BJ (cell line): ENCODE data around the gene SPATA16. TPM values are rescaled to one million over a fixed set of nuclear protein-coding genes. Genes with fewer than 3 reads are reported as not detected.

Experiments used
- CTCF ChIA-PET: fragments of 350-600 bp; formaldehyde crosslinking; extraction: SDS; loops from one replicate; lab custom pipeline; 2021; ENCODE audit warnings: antibody characterized with exemption, inconsistent platforms; lab: Yijun Ruan, JAX
- POLR2A ChIA-PET: fragments of 300-600 bp; sonication (Branson Sonifier 250); formaldehyde crosslinking; extraction: SDS; loops from one replicate; lab custom pipeline; 2021; ENCODE audit warnings: antibody characterized with exemption; lab: Charles Lee
- DNase-seq: peaks from one replicate; pipeline ENCODE4 v3.0.0-alpha.2; 2011; ENCODE audit warnings: low read depth
- H3K27me3 ChIP-seq: 2 replicates; pipeline ENCODE4 v1.6.0; 2011; ENCODE audit warnings: low read length; ENCODE audit not compliant: control insufficient read depth, insufficient read depth
- H3K36me3 ChIP-seq: 2 replicates; pipeline ENCODE4 v1.5.1; 2011; ENCODE audit warnings: low read length; ENCODE audit not compliant: control insufficient read depth, insufficient read depth
- H3K4me3 ChIP-seq: 2 replicates; pipeline ENCODE4 v1.5.1; 2011; ENCODE audit warnings: low read depth, mild to moderate bottlenecking, control low read depth, low read length
- CTCF ChIP-seq: IDR thresholded peaks from 2 replicates; pipeline ENCODE4 v1.5.1; 2011; ENCODE audit warnings: low read depth, mild to moderate bottlenecking, control low read depth, inconsistent platforms, low read length, moderate library complexity; ENCODE audit not compliant: insufficient read depth
- polyA plus RNA-seq: library from polyadenylated mRNA; depleted of rRNA; stranded (reverse); fragments of >200 nt; gene quantifications from 2 replicates; pipeline ENCODE4 v1.2.3, GENCODE V29; 2011

The SPATA16 gene
- polyA plus RNA-seq, 1 experiment = not detected

GRCh38 chr3:173044998-173045397, 96.0 kb downstream of the SPATA16 start:
- CTCF ChIA-PET = interaction anchor here (0.7 to 1.3 kb wide), 3 partner anchors 23 to 235 kb away, joined by 3 to 5 read pairs (median 3); no protein-coding TSS in a partner anchor
- no peak overlapping the region for H3K4me3 ChIP-seq

GRCh38 chr3:173043757-173044156, 97.3 kb downstream of the SPATA16 start:
- ChIA-PET POLR2A (no interaction called here), CTCF (no interaction called here)
- TF ChIP-seq CTCF = no peak
- no peaks in the 10 kb centered on the region for H3K36me3 ChIP-seq
- no peak for DNase-seq
- no peak overlapping the region for H3K4me3 ChIP-seq
- no peaks in the 10 kb centered on the region for H3K27me3 ChIP-seq

More at GRCh38 chr3:173044998-173045397, 96.0 kb downstream of the SPATA16 start:
- TF ChIP-seq CTCF = no peak
- H3K36me3 ChIP-seq = no peaks in the 10 kb centered on the region
- POLR2A ChIA-PET = no interaction called here
- H3K27me3 ChIP-seq = no peaks in the 10 kb centered on the region
- no peak for DNase-seq

GRCh38 chr3:173038484-173038871, 102.6 kb downstream of the SPATA16 start:
- no peak overlapping the region for H3K4me3 ChIP-seq
- POLR2A ChIA-PET = no interaction called here
- H3K36me3 ChIP-seq = no peaks in the 10 kb centered on the region
- DNase-seq = no peak
- H3K27me3 ChIP-seq = no peaks in the 10 kb centered on the region
- TF ChIP-seq CTCF = no peak
- CTCF ChIA-PET = no interaction called here

GRCh38 chr3:173037840-173038483, 103.1 kb downstream of the SPATA16 start:
- ChIA-PET CTCF (no interaction called here), POLR2A (no interaction called here)
- no peaks in the 10 kb centered on the region for H3K27me3 ChIP-seq
- no peaks in the 10 kb centered on the region for H3K36me3 ChIP-seq
- H3K4me3 ChIP-seq = no peak overlapping the region
- no peak for DNase-seq
- TF ChIP-seq CTCF = no peak

- no peak for DNase-seq
- TF ChIP-seq CTCF = no peak
- CTCF ChIA-PET = no interaction called here
- POLR2A ChIA-PET = no interaction called here
- Histone ChIP-seq H3K4me3 (no peak overlapping the region), H3K27me3 (no peaks in the 10 kb centered on the region), H3K36me3 (no peaks in the 10 kb centered on the region)
These were observed 110.8 kb downstream of the SPATA16 start for GRCh38 chr3:173030273-173030672.
